Endothelial cell of umbilical vein (primary cell): ENCODE results near the gene TMED8.

ENCODE experiments used
- EZH2 ChIP-seq: IDR thresholded peaks from 2 replicates; pipeline ENCODE4 v1.6.1; 2012; ENCODE audit warnings: borderline replicate concordance, low read depth, mild to moderate bottlenecking, moderate library complexity, low read length, inconsistent platforms; ENCODE audit not compliant: severe bottlenecking
- FOS ChIP-seq: IDR thresholded peaks from 2 replicates; pipeline ENCODE4 v1.6.1; 2011; ENCODE audit warnings: mild to moderate bottlenecking, low read length, moderate library complexity, borderline replicate concordance; ENCODE audit not compliant: insufficient read depth
- GATA2 ChIP-seq: IDR thresholded peaks from 2 replicates; pipeline ENCODE4 v1.7.0; 2011; ENCODE audit warnings: low read depth, mild to moderate bottlenecking, moderate library complexity, mixed read lengths, low read length; ENCODE audit not compliant: insufficient read length, insufficient read depth
- JUN ChIP-seq: IDR thresholded peaks from 2 replicates; pipeline ENCODE4 v1.6.1; 2011; ENCODE audit warnings: borderline replicate concordance, low read depth; ENCODE audit not compliant: insufficient read length, insufficient read depth
- MAX ChIP-seq: IDR thresholded peaks from 2 replicates; pipeline ENCODE4 v1.6.1; 2011; ENCODE audit not compliant: insufficient read depth, insufficient read length
- MYC ChIP-seq: IDR thresholded peaks from one replicate; pipeline ENCODE4 v1.6.1; 2011; ENCODE audit warnings: mild to moderate bottlenecking, low read depth, low read length
- POLR2A ChIP-seq: IDR thresholded peaks from 2 replicates; pipeline ENCODE4 v1.6.1; 2012; ENCODE audit warnings: low read depth, mild to moderate bottlenecking, control low read depth, low read length
- POLR2AphosphoS5 ChIP-seq: IDR thresholded peaks from 2 replicates; pipeline ENCODE4 v1.6.1; 2012; ENCODE audit warnings: low read depth, mild to moderate bottlenecking, control low read depth, low read length, moderate library complexity; ENCODE audit not compliant: insufficient read depth
- TF ChIP-seq, protein P1 (sequence below), 2 donors: IDR thresholded peaks; 1 replicate in 1 of 2; 2 replicates in 1 of 2; pipeline ENCODE4 v1.5.1; 2011; ENCODE audit warnings: low read length in 2 of 2, mild to moderate bottlenecking in 2 of 2, moderate library complexity in 2 of 2, control low read depth in 1 of 2, inconsistent platforms in 1 of 2, low read depth in 1 of 2; ENCODE audit not compliant: insufficient read depth in 1 of 2; ENCODE audit errors: extremely low read depth in 1 of 2

DNA sequence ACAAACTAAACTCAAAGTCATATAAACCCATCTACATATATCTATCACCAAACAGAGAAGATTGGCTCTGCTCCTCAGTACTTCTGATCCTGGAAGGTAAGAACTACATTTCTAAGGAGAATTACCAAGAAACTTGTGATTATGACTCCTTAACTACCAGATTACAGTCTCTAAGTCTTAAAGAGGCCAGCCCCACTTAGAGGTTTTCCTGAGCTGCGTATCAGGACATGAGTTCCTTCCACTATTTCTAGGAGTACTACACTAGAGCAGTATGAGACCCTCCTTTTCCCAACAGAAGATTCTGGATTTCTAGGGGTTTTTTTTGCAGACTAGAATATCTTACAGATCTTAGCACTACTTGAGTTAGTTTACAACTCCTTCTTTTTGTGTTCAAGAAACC is 46.5 kb upstream of the TMED8 start, which contains the start of gene NOXRED1:
- TF ChIP-seq, protein P1, sequence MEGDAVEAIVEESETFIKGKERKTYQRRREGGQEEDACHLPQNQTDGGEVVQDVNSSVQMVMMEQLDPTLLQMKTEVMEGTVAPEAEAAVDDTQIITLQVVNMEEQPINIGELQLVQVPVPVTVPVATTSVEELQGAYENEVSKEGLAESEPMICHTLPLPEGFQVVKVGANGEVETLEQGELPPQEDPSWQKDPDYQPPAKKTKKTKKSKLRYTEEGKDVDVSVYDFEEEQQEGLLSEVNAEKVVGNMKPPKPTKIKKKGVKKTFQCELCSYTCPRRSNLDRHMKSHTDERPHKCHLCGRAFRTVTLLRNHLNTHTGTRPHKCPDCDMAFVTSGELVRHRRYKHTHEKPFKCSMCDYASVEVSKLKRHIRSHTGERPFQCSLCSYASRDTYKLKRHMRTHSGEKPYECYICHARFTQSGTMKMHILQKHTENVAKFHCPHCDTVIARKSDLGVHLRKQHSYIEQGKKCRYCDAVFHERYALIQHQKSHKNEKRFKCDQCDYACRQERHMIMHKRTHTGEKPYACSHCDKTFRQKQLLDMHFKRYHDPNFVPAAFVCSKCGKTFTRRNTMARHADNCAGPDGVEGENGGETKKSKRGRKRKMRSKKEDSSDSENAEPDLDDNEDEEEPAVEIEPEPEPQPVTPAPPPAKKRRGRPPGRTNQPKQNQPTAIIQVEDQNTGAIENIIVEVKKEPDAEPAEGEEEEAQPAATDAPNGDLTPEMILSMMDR (IDR thresholded peaks at IDR 0.05; ENCODE audit: extremely low read depth in 1 of 2, insufficient read depth in 1 of 2, low read depth in 1 of 2, low read length in 2 of 2): no peak
- no peak for TF ChIP-seq POLR2AphosphoS5
- no peak for TF ChIP-seq EZH2
- no peak for TF ChIP-seq JUN
- TF ChIP-seq POLR2A: no peak
- no peak for TF ChIP-seq MAX
- no peak for TF ChIP-seq FOS
- no peak for TF ChIP-seq MYC
- TF ChIP-seq GATA2: no peak
